CD4-positive, alpha-beta T cell treated with Interleukin-15 for 4 hours (primary cell): ENCODE measurements around the gene GSX1.

ENCODE experiments used
- DNase-seq: peaks from one replicate; pipeline ENCODE4 v3.0.0-alpha.2; 2020; ENCODE audit warnings: low spot score

GSX1 gene

DNA sequence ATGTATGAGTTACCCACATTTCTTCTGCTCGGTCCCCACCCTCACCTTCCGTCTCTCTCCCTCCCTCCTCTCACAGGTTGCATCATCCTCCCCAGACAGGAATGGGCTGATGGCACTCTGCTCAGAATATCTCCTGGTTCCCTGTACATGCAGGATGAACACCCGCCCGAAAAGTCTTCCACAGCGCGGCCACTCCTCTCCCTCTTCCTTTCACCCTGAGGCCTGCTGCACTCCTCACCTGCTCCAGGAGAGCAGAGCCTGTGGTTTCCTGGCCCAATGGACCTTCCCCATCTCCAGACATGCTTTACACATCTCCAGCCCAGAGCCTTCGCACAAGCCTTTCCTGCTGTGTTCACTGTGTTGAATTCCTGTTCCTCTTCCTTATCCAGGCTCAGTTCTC lies 40.9 kb downstream of the GSX1 start:
- DNase-seq, result no peak

DNA sequence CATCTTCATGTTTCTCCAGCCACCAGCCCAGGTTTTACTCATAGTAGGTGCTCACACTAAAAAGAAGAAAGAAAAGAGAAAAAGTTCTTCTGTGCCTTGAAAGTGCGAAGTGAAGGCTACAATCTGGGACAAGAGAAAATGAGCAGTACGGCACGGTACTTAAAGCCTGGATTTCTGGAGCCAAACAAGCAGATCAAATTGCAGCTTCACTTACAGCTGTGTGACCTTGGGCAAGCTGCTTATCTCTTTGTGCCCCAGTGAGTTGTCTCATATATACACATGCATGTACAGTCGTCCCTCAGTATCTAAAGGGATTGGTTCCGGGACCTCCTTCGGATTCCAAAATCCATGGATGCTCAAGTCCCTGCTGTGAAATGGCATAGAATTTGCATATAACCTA lies 41.8 kb downstream of the GSX1 start:
- no peak for DNase-seq

DNA sequence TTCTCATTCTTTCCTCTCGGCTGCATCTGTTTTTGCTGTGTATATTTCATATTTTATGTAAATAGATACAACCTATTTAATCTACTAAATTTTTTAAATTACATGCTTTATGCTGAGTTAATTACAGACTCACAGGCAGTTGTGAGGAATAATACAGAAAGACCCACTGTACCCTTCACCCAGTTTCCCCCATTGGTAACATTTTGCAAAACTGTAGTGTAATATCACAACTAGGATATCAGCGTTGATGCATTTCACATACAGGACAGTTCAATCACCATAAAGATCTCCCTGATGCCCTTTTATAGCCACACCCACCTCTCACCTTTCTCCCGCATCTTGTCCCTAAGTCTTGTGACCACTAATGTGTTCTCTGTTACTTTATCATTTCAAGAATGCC lies 43.5 kb downstream of the GSX1 start:
- DNase-seq, result no peak

DNA sequence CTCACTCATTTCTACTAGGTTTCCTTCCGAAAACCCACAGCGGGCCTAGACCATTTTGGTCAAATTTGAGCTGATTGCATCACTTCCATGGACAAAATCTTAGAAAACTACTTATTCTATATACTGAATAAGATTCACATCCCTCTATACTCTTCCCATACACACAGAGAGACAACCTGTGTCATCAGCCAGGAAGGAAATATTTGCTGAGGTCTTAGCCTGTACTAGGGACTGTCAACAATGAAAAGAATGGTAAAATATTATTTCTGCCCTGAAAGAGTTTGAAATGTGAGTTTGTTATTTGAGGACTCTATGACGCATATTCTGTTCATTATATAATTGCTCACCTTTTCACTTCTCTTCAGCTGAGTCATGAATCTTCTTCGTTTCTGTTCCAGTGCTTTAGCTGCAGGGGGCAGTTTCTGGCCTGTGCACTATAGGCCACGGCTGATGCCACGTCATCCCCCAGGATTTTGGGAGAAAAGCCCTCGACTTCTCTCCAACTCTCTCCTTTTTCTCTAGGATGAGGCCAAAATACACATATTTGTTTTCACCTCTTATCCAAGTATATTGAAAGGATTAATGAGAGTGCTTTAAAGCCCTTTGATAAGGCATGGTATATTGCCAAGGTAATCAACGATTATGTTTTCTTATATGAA lies 47.7 kb downstream of the GSX1 start:
- DNase-seq, result no peak

DNA sequence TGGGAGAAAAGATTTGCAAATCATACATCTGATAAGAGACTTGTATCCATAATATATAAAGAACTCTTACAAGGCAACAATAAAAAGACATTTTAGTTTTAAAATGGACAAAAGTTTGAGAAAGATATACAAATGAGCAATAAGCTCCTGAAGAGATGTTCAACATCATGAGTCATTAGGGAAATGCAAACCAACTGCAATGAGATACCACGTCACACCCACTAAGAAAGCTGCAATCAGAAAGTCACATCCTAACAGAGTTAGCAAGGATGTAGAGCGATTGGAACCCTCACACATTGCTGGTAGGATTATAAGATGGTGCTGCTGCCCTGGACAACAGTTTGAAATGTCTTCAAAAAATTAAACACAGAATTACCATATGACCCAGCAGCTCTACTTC lies 50.3 kb downstream of the GSX1 start:
- no peak for DNase-seq
